H1 (cell line): ENCODE data around the gene ZSWIM2. TPM values are rescaled to one million over a fixed set of nuclear protein-coding genes. Genes with fewer than 3 reads are reported as not detected.

Source experiments
- CTCF ChIA-PET: fragments of 300-600 bp; sonication (Branson Sonifier 250); formaldehyde crosslinking; loops from one replicate; lab custom pipeline; 2021; ENCODE audit not compliant: partially characterized antibody; lab: Charles Lee
- POLR2A ChIA-PET: fragments of 300-600 bp; sonication (Branson Sonifier 250); formaldehyde crosslinking; loops from one replicate; lab custom pipeline; 2021; ENCODE audit warnings: inconsistent platforms; ENCODE audit not compliant: partially characterized antibody; lab: Charles Lee
- DNase-seq, 2 experiments: peaks; one replicate each; pipeline versions ENCODE4 v3.0.0 to v3.0.0-alpha.2; 2010 to 2022; ENCODE audit warnings: low spot score in 2 of 2, low read depth in 1 of 2, mixed read lengths in 1 of 2
- FAIRE-seq: peaks from 2 replicates; lab custom pipeline; 2011; peaks lifted over from hg19 to GRCh38; lab: Jason Lieb, UNC
- H2AFZ ChIP-seq: 2 replicates; pipeline ENCODE4 v1.8.1; 2012; ENCODE audit warnings: low read length, inconsistent platforms
- H2AK5ac ChIP-seq: 2 replicates; pipeline ENCODE4 v1.6.1; 2013; ENCODE audit warnings: low read depth, low read length
- H2BK120ac ChIP-seq: replicated peaks from 2 replicates; pipeline ENCODE3; 2013; ENCODE audit warnings: low read depth, low read length, inconsistent platforms
- H2BK12ac ChIP-seq: 2 replicates; pipeline ENCODE4 v1.6.1; 2013; ENCODE audit warnings: low read depth, low read length
- H2BK15ac ChIP-seq: 2 replicates; pipeline ENCODE4 v1.6.1; 2013; ENCODE audit warnings: low read length
- H2BK20ac ChIP-seq: 2 replicates; pipeline ENCODE4 v1.6.1; 2013; ENCODE audit warnings: low read length
- H2BK5ac ChIP-seq: 2 replicates; pipeline ENCODE4 v1.6.1; 2013; ENCODE audit warnings: low read depth, low read length
- H3K14ac ChIP-seq: 2 replicates; pipeline ENCODE4 v1.6.1; 2013; ENCODE audit warnings: inconsistent platforms; ENCODE audit not compliant: insufficient read length
- H3K18ac ChIP-seq: 2 replicates; pipeline ENCODE4 v1.6.1; 2013; ENCODE audit warnings: low read length; ENCODE audit errors: extremely low read depth
- H3K23ac ChIP-seq: 2 replicates; pipeline ENCODE4 v1.6.1; 2013; ENCODE audit warnings: inconsistent platforms; ENCODE audit not compliant: insufficient read length
- H3K23me2 ChIP-seq: 2 replicates; pipeline ENCODE4 v1.6.1; 2013; ENCODE audit warnings: low read depth, low read length
- H3K27ac ChIP-seq: 2 replicates; pipeline ENCODE4 v1.6.1; 2011; ENCODE audit warnings: low read depth, low read length, inconsistent platforms
- H3K27me3 ChIP-seq, 4 experiments: replicated peaks in 1 of 4; 1 replicate in 1 of 4; 2 replicates in 3 of 4; pipeline versions ENCODE4 v1.6.1 to v1.8.1; 2011 to 2013; ENCODE audit warnings: low read length in 3 of 4, mild to moderate bottlenecking in 3 of 4, inconsistent platforms in 2 of 4, mixed read lengths in 2 of 4, moderate library complexity in 1 of 4; ENCODE audit not compliant: control insufficient read depth in 3 of 4, insufficient read depth in 3 of 4; ENCODE audit errors: extremely low read depth in 1 of 4
- H3K36me3 ChIP-seq, 4 experiments: 2 replicates each; pipeline versions ENCODE4 v1.6.1 to v1.8.1; 2011 to 2013; ENCODE audit warnings: mild to moderate bottlenecking in 4 of 4, low read length in 3 of 4, moderate library complexity in 2 of 4, control low read depth in 1 of 4, inconsistent platforms in 1 of 4; ENCODE audit not compliant: insufficient read depth in 4 of 4, control insufficient read depth in 2 of 4
- H3K4ac ChIP-seq: replicated peaks from 2 replicates; pipeline ENCODE3; 2013; ENCODE audit warnings: low read length, low read depth, mixed read lengths, inconsistent platforms; ENCODE audit not compliant: insufficient read length
- H3K4me1 ChIP-seq, 4 experiments: replicated peaks in 1 of 4; 1 replicate in 1 of 4; 2 replicates in 3 of 4; pipeline versions ENCODE4 v1.6.1 to v1.8.1; 2011 to 2013; ENCODE audit warnings: low read length in 3 of 4, inconsistent platforms in 2 of 4, mixed read lengths in 1 of 4; ENCODE audit not compliant: insufficient read depth in 4 of 4, control insufficient read depth in 3 of 4
- H3K4me2 ChIP-seq, 2 experiments: 2 replicates each; pipeline versions ENCODE4 v1.6.1 to v1.8.1; 2011 to 2013; ENCODE audit warnings: low read depth in 2 of 2, low read length in 2 of 2, control low read depth in 1 of 2, inconsistent platforms in 1 of 2, mild to moderate bottlenecking in 1 of 2; ENCODE audit not compliant: insufficient read depth in 1 of 2
- H3K4me3 ChIP-seq, 4 experiments: fragments of 200-600, 300-600 bp in 1 of 4; sonication (generic), shearing (Covaris generic), sonication (Bioruptor Twin) in 1 of 4; 2 replicates each; pipeline versions ENCODE4 v1.5.1 to v1.8.1; 2011 to 2016; ENCODE audit warnings: low read length in 4 of 4, low read depth in 3 of 4, control low read depth in 2 of 4, inconsistent platforms in 2 of 4, mild to moderate bottlenecking in 2 of 4, mixed read lengths in 1 of 4, moderate library complexity in 1 of 4; ENCODE audit not compliant: insufficient read depth in 2 of 4; ENCODE audit errors: extremely low read depth in 1 of 4
- H3K56ac ChIP-seq: replicated peaks from 2 replicates; pipeline ENCODE3; 2013; ENCODE audit warnings: low read depth, mild to moderate bottlenecking, mixed read lengths, low read length, inconsistent platforms; ENCODE audit not compliant: insufficient read length
- H3K79me1 ChIP-seq: 2 replicates; pipeline ENCODE4 v1.6.1; 2013; ENCODE audit warnings: low read depth, low read length, control low read depth
- H3K79me2 ChIP-seq, 2 experiments: 2 replicates each; pipeline versions ENCODE4 v1.6.1 to v1.8.1; 2012 to 2013; ENCODE audit warnings: low read length in 2 of 2, mild to moderate bottlenecking in 2 of 2, inconsistent platforms in 1 of 2; ENCODE audit not compliant: insufficient read depth in 2 of 2, control insufficient read depth in 1 of 2
- H3K9ac ChIP-seq, 4 experiments: replicated peaks in 1 of 4; 1 replicate in 1 of 4; 2 replicates in 3 of 4; pipeline versions ENCODE4 v1.6.1 to v1.8.1; 2011 to 2013; ENCODE audit warnings: low read depth in 3 of 4, low read length in 3 of 4, control low read depth in 2 of 4, mild to moderate bottlenecking in 2 of 4, moderate library complexity in 2 of 4, inconsistent platforms in 1 of 4; ENCODE audit errors: extremely low read depth in 1 of 4
- H3K9me3 ChIP-seq, 2 experiments: 2 replicates each; pipeline versions ENCODE4 v1.6.1 to v1.8.1; 2012 to 2013; ENCODE audit warnings: mild to moderate bottlenecking in 2 of 2, moderate library complexity in 2 of 2, control low read depth in 1 of 2, inconsistent platforms in 1 of 2, low read depth in 1 of 2, low read length in 1 of 2, mixed read lengths in 1 of 2; ENCODE audit not compliant: insufficient read depth in 2 of 2
- H4K20me1 ChIP-seq, 2 experiments: replicated peaks in 1 of 2; 2 replicates each; pipeline versions ENCODE3 to v1.8.1; 2011 to 2013; ENCODE audit warnings: inconsistent platforms in 2 of 2, low read length in 2 of 2, mild to moderate bottlenecking in 1 of 2; ENCODE audit not compliant: insufficient read depth in 2 of 2, control insufficient read depth in 1 of 2
- H4K5ac ChIP-seq: 2 replicates; pipeline ENCODE4 v1.6.1; 2013; ENCODE audit warnings: low read length, low read depth, mixed read lengths, inconsistent platforms; ENCODE audit not compliant: insufficient read length
- H4K8ac ChIP-seq: 2 replicates; pipeline ENCODE4 v1.8.0; 2013; ENCODE audit warnings: mild to moderate bottlenecking, moderate library complexity, low read length, inconsistent platforms; ENCODE audit not compliant: insufficient read depth; ENCODE audit errors: extremely low read depth
- H4K91ac ChIP-seq: replicated peaks from 2 replicates; pipeline ENCODE3; 2013; ENCODE audit warnings: low read length, mixed read lengths, inconsistent platforms; ENCODE audit not compliant: insufficient read length
- NRF1 ChIP-seq: IDR thresholded peaks from 2 replicates; pipeline ENCODE4 v1.6.1; 2011; ENCODE audit warnings: mild to moderate bottlenecking, low read depth, low read length, improper control_type of control experiment
- RAD21 ChIP-seq, 2 experiments: IDR thresholded peaks in 1 of 2; conservative IDR thresholded peaks in 1 of 2; 2 replicates each; pipeline ENCODE4 v1.6.1; 2011; ENCODE audit warnings: low read depth in 2 of 2, low read length in 2 of 2, improper control_type of control experiment in 1 of 2, inconsistent platforms in 1 of 2, mild to moderate bottlenecking in 1 of 2, moderate library complexity in 1 of 2
- WGBS, 2 experiments: shearing (Covaris generic) in 1 of 2; methylation state at CpG; one replicate each; pipeline versions ENCODE4 v1.1.6 to v1.1.7; 2013 to 2015; ENCODE audit warnings: low lambda C conversion rate in 2 of 2, mixed read lengths in 2 of 2, inconsistent platforms in 1 of 2, low coverage in 1 of 2, missing lambda C conversion rate in 1 of 2; ENCODE audit not compliant: insufficient replicate concordance in 2 of 2, insufficient coverage in 1 of 2, insufficient read length in 1 of 2; ENCODE audit errors: extremely low coverage in 1 of 2, missing lambda C conversion rate in 1 of 2; 5-methylcytosine and 5-hydroxymethylcytosine counted together
- polyA plus RNA-seq, 7 experiments: library from polyadenylated mRNA; depleted of rRNA in 3 of 7; stranded (reverse) in 5 of 7; unstranded in 2 of 7; fragments of >200 nt in 5 of 7; fragments of 200-250 nt in 2 of 7; gene quantifications; 1 replicate in 5 of 7; 2 replicates in 1 of 7; 4 replicates in 1 of 7; pipeline versions ENCODE4 v1.2.1 to v1.2.3, GENCODE V29; 2011 to 2013; ENCODE audit warnings: missing spikeins in 2 of 7, mixed read lengths in 2 of 7
- total RNA-seq: library from RNA; stranded (reverse); fragmentation: NEBNext Ultra II Directional; extraction: Animal tissue kit (Norgen Biotek cat#: 25700); gene quantifications from 2 replicates; pipeline ENCODE4 v1.2.1, GENCODE V29; 2021
- TF ChIP-seq, protein P1 (sequence below), 3 experiments: IDR thresholded peaks; 1 replicate in 2 of 3; 2 replicates in 1 of 3; pipeline versions ENCODE4 v1.5.1 to v1.6.1; 2011; ENCODE audit warnings: low read length in 3 of 3, mild to moderate bottlenecking in 3 of 3, inconsistent platforms in 2 of 3, low read depth in 1 of 3, moderate library complexity in 1 of 3; ENCODE audit not compliant: insufficient read depth in 1 of 3; ENCODE audit errors: control extremely low read depth in 1 of 3
- TF ChIP-seq, protein P2 (sequence below): IDR thresholded peaks from 2 replicates; pipeline ENCODE4 v1.6.1; 2011; ENCODE audit warnings: low read length, improper control_type of control experiment

Gene ZSWIM2
- total and polyA plus RNA-seq, 2 of the 8 experiments (the other 6 are each of a cell fraction or from before 2014, with no cell fraction given): not detected

DNA sequence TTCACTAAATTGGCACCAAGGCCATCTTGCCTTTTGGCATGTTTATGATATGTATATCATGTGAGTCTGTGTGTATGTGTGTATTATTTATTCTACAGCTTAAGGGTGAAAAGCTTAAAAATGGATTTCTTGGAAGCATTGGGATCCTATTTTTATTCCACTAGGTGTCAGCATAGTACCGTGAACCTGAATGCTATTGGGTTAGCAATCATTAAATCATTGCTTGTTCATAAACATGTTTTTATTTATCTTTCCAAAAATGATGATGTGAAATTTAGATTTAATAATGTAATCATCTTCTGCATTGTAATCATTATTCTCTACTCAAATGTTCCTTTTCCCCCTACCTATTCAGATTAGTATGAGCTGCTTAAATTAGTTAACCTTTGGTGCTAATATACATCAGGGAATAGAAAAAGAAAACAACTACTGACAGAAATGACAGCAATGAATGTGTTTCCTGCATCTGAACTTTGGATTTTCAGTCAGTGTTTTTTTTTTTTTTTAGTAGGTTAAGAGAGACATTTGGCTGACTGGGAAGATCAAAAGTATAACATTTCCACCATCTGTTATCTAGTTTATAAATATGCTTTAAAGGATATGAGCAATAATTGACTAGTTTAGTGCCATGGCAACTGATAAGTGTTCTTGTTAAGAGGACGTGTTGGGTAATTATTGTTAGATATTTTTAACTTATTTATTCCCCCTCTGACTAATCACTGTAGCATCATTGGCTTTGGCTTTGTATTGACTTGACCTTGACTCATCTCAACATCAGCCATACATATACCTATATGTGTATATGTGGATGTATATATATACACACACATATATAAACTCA is 14.1 kb upstream of the ZSWIM2 start:
- Histone ChIP-seq H3K4me3 (no peak overlapping the region), H3K9me3 (no peaks in the 10 kb centered on the region), H3K9ac (no peak overlapping the region), H3K23me2 (no peaks in the 10 kb centered on the region; the same call in 1 of the 2 replicates), H3K23ac (no peak overlapping the region), H3K18ac (no peak overlapping the region), H3K4me2 (no peak overlapping the region), H4K91ac (no peak overlapping the region), H3K79me1 (no peaks in the 10 kb centered on the region), H4K8ac (no peak overlapping the region), H3K27ac (no peak overlapping the region), H4K5ac (no peak overlapping the region), H3K27me3 (peaks cover 0 to 3% (median 0%) of the 10 kb centered on the region in 4 experiments; a peak in 1 of 7 replicates), H3K79me2 (no peaks in the 10 kb centered on the region), H4K20me1 (no peaks in the 10 kb centered on the region), H2BK12ac (no peak overlapping the region), H3K4ac (no peak overlapping the region), H2BK120ac (no peak overlapping the region), H2AFZ (no peak overlapping the region), H3K4me1 (no peaks in the 10 kb centered on the region), H2BK5ac (no peak overlapping the region), H2AK5ac (no peak overlapping the region), H3K14ac (no peak overlapping the region), H3K56ac (no peak overlapping the region), H2BK15ac (no peak overlapping the region), H3K36me3 (no peaks in the 10 kb centered on the region), H2BK20ac (no peak overlapping the region)
- no peak for TF ChIP-seq NRF1
- peak; percentile 80 to 88 for TF ChIP-seq RAD21 (IDR thresholded peaks at IDR 0.05 in 1 of 2, conservative IDR thresholded peaks at IDR 0.05 in 1 of 2; ENCODE audit: low read depth in 2 of 2, low read length in 2 of 2)
- TF ChIP-seq, protein P1, sequence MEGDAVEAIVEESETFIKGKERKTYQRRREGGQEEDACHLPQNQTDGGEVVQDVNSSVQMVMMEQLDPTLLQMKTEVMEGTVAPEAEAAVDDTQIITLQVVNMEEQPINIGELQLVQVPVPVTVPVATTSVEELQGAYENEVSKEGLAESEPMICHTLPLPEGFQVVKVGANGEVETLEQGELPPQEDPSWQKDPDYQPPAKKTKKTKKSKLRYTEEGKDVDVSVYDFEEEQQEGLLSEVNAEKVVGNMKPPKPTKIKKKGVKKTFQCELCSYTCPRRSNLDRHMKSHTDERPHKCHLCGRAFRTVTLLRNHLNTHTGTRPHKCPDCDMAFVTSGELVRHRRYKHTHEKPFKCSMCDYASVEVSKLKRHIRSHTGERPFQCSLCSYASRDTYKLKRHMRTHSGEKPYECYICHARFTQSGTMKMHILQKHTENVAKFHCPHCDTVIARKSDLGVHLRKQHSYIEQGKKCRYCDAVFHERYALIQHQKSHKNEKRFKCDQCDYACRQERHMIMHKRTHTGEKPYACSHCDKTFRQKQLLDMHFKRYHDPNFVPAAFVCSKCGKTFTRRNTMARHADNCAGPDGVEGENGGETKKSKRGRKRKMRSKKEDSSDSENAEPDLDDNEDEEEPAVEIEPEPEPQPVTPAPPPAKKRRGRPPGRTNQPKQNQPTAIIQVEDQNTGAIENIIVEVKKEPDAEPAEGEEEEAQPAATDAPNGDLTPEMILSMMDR (IDR thresholded peaks at IDR 0.05; ENCODE audit: control extremely low read depth in 1 of 3, insufficient read depth in 1 of 3, low read depth in 1 of 3, low read length in 3 of 3): peak in 2 of 3 experiments; percentile 35 to 58; a peak in 2 of 4 replicates
- TF ChIP-seq, protein P2, sequence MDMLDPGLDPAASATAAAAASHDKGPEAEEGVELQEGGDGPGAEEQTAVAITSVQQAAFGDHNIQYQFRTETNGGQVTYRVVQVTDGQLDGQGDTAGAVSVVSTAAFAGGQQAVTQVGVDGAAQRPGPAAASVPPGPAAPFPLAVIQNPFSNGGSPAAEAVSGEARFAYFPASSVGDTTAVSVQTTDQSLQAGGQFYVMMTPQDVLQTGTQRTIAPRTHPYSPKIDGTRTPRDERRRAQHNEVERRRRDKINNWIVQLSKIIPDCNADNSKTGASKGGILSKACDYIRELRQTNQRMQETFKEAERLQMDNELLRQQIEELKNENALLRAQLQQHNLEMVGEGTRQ: no peak
- 31% methylated on average over 2 of the region's 2 CpGs; no CpG with 5 or more reads in 1 of the 2 experiments for WGBS, 2 experiments
- ChIA-PET POLR2A (no interaction called here), CTCF (interaction anchor here (0.5 to 2.7 kb wide), 30 partner anchors 9 to 799 kb away, joined by 3 to 9 read pairs (median 4); partner anchors contain the start of gene CALCRL)
- no peak for DNase-seq
- no peak for FAIRE-seq
